ENCODE measurements around the gene KIAA2012.

The KIAA2012 gene

GRCh38 chr2:202172439-202173211 lies 99.6 kb downstream of the KIAA2012 start:
- POLR2A ChIA-PET: no interaction called here
- CTCF ChIA-PET: interaction anchor here (0.7 to 3.1 kb wide), 6 partner anchors 9 to 375 kb away, joined by 3 to 12 read pairs (median 4); no protein-coding TSS in a partner anchor
- DNase-seq (ENCODE audit: extremely low spot score): peak; percentile 67
- TF ChIP-seq, protein P1, sequence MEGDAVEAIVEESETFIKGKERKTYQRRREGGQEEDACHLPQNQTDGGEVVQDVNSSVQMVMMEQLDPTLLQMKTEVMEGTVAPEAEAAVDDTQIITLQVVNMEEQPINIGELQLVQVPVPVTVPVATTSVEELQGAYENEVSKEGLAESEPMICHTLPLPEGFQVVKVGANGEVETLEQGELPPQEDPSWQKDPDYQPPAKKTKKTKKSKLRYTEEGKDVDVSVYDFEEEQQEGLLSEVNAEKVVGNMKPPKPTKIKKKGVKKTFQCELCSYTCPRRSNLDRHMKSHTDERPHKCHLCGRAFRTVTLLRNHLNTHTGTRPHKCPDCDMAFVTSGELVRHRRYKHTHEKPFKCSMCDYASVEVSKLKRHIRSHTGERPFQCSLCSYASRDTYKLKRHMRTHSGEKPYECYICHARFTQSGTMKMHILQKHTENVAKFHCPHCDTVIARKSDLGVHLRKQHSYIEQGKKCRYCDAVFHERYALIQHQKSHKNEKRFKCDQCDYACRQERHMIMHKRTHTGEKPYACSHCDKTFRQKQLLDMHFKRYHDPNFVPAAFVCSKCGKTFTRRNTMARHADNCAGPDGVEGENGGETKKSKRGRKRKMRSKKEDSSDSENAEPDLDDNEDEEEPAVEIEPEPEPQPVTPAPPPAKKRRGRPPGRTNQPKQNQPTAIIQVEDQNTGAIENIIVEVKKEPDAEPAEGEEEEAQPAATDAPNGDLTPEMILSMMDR (IDR thresholded peaks at IDR 0.05; ENCODE audit: control extremely low read depth, extremely low read depth, low read depth, missing control alignments): no peak

GRCh38 chr2:202178346-202178958 lies 105.4 kb downstream of the KIAA2012 start:
- ChIA-PET CTCF (interaction anchor here (0.6 to 4.8 kb wide), 26 partner anchors 9 to 1071 kb away, joined by 3 to 75 read pairs (median 4); partner anchors contain the start of gene SUMO1), POLR2A (no interaction called here)
- DNase-seq (ENCODE audit: extremely low spot score): peak; percentile 57
- TF ChIP-seq, protein P1 (IDR thresholded peaks at IDR 0.05; ENCODE audit: control extremely low read depth, extremely low read depth, low read depth, missing control alignments): peak; percentile 80

DNA sequence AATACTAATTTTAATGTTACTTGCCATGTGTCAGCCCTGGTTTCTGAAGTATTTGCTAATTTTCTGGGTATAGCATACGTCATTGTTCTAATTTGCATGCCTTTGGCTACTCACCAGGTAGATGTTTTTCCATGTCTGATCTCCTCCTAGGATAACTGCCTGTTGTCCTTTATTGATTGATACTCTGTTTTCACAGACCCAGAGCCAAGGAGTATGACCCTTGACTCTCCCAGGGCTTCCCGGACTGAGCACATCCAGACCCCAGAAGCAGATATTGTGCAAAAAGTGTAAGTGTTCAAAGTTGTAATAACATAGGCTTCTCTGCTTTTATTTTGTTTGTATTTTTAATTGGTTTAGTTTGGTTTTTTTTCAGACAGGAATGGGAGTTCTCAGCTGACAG lies 111.5 kb downstream of the KIAA2012 start:
- DNase-seq (ENCODE audit: extremely low spot score): no peak
- CTCF ChIA-PET: interaction anchor here (1.0 kb wide), 1 partner anchor 11 kb away, joined by 3 read pairs; no protein-coding TSS in a partner anchor
- POLR2A ChIA-PET: no interaction called here
- TF ChIP-seq, protein P1 (IDR thresholded peaks at IDR 0.05; ENCODE audit: control extremely low read depth, extremely low read depth, low read depth, missing control alignments): no peak

GRCh38 chr2:202185156-202185555 lies 112.1 kb downstream of the KIAA2012 start:
- no peak for DNase-seq (ENCODE audit: extremely low spot score)
- ChIA-PET POLR2A (no interaction called here), CTCF (no interaction called here)
- TF ChIP-seq, protein P1 (IDR thresholded peaks at IDR 0.05; ENCODE audit: control extremely low read depth, extremely low read depth, low read depth, missing control alignments): no peak

DNA sequence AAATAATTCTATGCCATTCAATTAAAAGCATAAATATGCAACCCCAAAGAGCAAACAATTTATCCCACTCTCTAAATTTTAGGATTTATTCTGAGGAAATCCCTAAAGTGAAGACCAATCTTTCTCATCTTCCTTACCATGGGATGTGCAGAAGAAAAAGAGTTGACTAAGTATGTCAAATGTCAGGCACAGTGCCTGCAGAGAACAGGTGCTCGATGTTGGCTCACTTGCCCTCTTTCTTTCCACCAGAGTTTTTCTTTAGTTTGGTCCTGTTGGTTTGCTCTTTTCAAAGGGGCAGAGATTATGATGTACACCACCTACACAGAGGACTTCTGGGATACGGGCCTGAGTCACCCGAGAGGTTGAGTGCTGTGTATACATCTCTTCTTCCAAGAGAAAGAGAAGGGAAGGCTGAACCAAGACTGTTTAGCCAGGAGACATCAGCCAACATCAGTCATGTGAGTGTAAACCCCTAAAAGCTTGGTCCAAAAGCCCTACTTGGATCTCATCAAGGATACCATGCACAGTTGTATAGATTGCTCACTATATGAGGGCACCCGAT lies 113.7 kb downstream of the KIAA2012 start:
- ChIA-PET CTCF (interaction anchor here (1.7 kb wide), 1 partner anchor 8 kb away, joined by 8 read pairs; no protein-coding TSS in a partner anchor), POLR2A (no interaction called here)
- TF ChIP-seq, protein P1 (IDR thresholded peaks at IDR 0.05; ENCODE audit: control extremely low read depth, extremely low read depth, low read depth, missing control alignments): no peak
- DNase-seq (ENCODE audit: extremely low spot score): no peak

DNA sequence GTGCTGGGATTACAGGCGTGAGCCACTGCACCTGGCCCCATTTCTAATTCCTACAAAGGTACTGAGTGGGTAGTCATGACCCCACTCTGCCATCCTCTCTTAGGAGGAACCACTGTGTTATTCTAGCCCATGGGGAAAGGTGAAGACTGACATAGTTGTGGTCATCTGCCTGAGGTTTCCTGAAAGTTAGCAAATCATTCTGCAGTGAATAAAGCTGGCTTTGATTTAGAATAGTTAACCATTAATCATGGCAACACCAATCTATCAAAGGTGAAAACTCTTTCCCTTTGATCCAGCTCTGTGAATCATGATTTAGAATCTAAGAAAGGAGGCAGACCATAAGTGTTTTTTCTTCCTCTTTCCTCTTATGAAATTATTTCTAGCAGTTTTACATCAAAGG lies 114.5 kb downstream of the KIAA2012 start:
- no peak for DNase-seq (ENCODE audit: extremely low spot score)
- ChIA-PET CTCF (interaction anchor here (1.7 kb wide), 1 partner anchor 9 kb away, joined by 8 read pairs; no protein-coding TSS in a partner anchor), POLR2A (no interaction called here)
- TF ChIP-seq, protein P1 (IDR thresholded peaks at IDR 0.05; ENCODE audit: control extremely low read depth, extremely low read depth, low read depth, missing control alignments): no peak
